ENCODE data around the gene MEG3. TPM values are rescaled to one million over a fixed set of nuclear protein-coding genes. Genes with fewer than 3 reads are reported as not detected.

Gene MEG3
- total RNA-seq, 4 donors from 2014 or later = 34.1 to 265 (median 119) TPM

- no peaks in the 10 kb centered on the region for H3K9me3 ChIP-seq
- no peak for DNase-seq
- H3K27ac ChIP-seq = no peak overlapping the region
- H3K36me3 ChIP-seq = no peaks in the 10 kb centered on the region
- H3K27me3 ChIP-seq = no peaks in the 10 kb centered on the region
- TF ChIP-seq CTCF (IDR thresholded peaks at IDR 0.05) (no peak), POLR2A (IDR thresholded peaks at IDR 0.05) (no peak)
- H3K4me3 ChIP-seq = no peak overlapping the region
- intact Hi-C loops (cut with DNase I; ENCODE audit: low total_unique reads) = no loop called here
- no peaks in the 10 kb centered on the region for H3K4me1 ChIP-seq
These were observed 41.0 kb downstream of the MEG3 start for GRCh38 chr14:100866666-100867630.

GRCh38 chr14:100867631-100868315, 41.9 kb downstream of the MEG3 start:
- H3K9me3 ChIP-seq = no peaks in the 10 kb centered on the region
- DNase-seq = no peak
- H3K27me3 ChIP-seq = no peaks in the 10 kb centered on the region
- no peaks in the 10 kb centered on the region for H3K4me1 ChIP-seq
- H3K27ac ChIP-seq = no peak overlapping the region
- H3K4me3 ChIP-seq = no peak overlapping the region
- no peak for TF ChIP-seq CTCF (IDR thresholded peaks at IDR 0.05)
- no peak for TF ChIP-seq POLR2A (IDR thresholded peaks at IDR 0.05)
- intact Hi-C loops (cut with DNase I; ENCODE audit: low total_unique reads) = no loop called here
- no peaks in the 10 kb centered on the region for H3K36me3 ChIP-seq

GRCh38 chr14:100868621-100869370, 42.9 kb downstream of the MEG3 start:
- no peak for DNase-seq
- Histone ChIP-seq H3K27me3 (no peaks in the 10 kb centered on the region), H3K9me3 (no peaks in the 10 kb centered on the region), H3K4me1 (no peaks in the 10 kb centered on the region), H3K27ac (no peak overlapping the region), H3K4me3 (no peak overlapping the region), H3K36me3 (no peaks in the 10 kb centered on the region)
- TF ChIP-seq CTCF (IDR thresholded peaks at IDR 0.05) (no peak), POLR2A (IDR thresholded peaks at IDR 0.05) (no peak)
- intact Hi-C loops (cut with DNase I; ENCODE audit: low total_unique reads) = no loop called here

GRCh38 chr14:100871234-100872186, 45.6 kb downstream of the MEG3 start:
- DNase-seq = no peak
- intact Hi-C loops (cut with DNase I; ENCODE audit: low total_unique reads) = no loop called here
- no peak overlapping the region for H3K4me3 ChIP-seq

More at GRCh38 chr14:100871234-100872186, 45.6 kb downstream of the MEG3 start:
- no peaks in the 10 kb centered on the region for H3K9me3 ChIP-seq
- no peaks in the 10 kb centered on the region for H3K4me1 ChIP-seq
- H3K27me3 ChIP-seq = no peaks in the 10 kb centered on the region
- no peaks in the 10 kb centered on the region for H3K36me3 ChIP-seq
- H3K27ac ChIP-seq = no peak overlapping the region
- TF ChIP-seq CTCF (IDR thresholded peaks at IDR 0.05) (no peak), POLR2A (IDR thresholded peaks at IDR 0.05) (no peak)
